ENCODE results near the gene STYK1. TPM values are rescaled to one million over a fixed set of nuclear protein-coding genes. Genes with fewer than 3 reads are reported as not detected.

Gene STYK1
- total RNA-seq, 1 donor: under 0.01 TPM

DNA sequence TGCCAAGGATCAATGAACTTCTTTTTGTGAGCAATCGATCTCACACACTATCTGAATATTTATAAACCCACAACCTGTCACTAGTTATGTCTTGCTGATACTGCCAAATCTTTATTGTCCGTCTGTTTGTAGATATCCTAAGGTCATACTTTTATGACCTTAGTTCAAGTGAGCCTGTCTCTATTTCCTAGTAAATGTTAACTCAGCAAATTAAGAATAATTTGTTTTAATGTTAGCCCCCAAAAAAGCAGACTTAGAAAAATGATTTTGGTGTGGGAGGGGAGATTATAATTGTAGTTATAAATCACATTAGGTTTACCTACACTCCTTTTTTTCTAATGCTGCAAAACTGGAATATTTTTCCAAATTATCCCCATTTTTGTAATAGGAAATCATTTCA is 9.4 kb downstream of the STYK1 start:
- TF ChIP-seq, protein P1, sequence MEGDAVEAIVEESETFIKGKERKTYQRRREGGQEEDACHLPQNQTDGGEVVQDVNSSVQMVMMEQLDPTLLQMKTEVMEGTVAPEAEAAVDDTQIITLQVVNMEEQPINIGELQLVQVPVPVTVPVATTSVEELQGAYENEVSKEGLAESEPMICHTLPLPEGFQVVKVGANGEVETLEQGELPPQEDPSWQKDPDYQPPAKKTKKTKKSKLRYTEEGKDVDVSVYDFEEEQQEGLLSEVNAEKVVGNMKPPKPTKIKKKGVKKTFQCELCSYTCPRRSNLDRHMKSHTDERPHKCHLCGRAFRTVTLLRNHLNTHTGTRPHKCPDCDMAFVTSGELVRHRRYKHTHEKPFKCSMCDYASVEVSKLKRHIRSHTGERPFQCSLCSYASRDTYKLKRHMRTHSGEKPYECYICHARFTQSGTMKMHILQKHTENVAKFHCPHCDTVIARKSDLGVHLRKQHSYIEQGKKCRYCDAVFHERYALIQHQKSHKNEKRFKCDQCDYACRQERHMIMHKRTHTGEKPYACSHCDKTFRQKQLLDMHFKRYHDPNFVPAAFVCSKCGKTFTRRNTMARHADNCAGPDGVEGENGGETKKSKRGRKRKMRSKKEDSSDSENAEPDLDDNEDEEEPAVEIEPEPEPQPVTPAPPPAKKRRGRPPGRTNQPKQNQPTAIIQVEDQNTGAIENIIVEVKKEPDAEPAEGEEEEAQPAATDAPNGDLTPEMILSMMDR (IDR thresholded peaks at IDR 0.05; ENCODE audit: extremely low read depth, low read depth, low read length): no peak
- Histone ChIP-seq H3K79me2 (ENCODE audit: insufficient read depth, low read length) (no peaks in the 10 kb centered on the region), H3K4me1 (ENCODE audit: insufficient read depth, low read length) (no peaks in the 10 kb centered on the region)

DNA sequence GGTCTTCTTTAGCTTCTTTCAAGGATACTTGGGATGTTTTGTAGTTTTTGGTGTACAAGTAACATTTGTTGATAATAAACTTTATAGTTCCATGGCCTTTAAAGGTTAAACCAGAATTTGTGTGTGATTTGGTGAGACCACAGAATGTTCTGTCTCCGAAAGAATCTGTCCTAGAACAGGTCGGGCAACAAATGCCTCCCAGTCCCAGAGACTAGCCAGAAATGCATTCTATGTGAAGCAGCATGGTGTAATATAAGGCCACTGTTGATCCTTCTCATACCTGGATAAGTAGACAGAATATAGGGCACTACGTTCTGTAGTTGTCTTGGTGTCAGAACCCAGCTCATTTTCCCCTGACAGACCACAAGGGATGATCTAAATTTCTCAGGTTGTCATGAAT is 10.0 kb downstream of the STYK1 start:
- DNase-seq (ENCODE audit: insufficient read length, low spot score, missing footprints): no peak
- Histone ChIP-seq H3K27ac (ENCODE audit: low read depth, low read length) (no peak overlapping the region), H3K79me2 (ENCODE audit: insufficient read depth, low read length) (no peaks in the 10 kb centered on the region)

More for the DNA sequence above, 9.4 kb downstream of the STYK1 start:
- Histone ChIP-seq H3K4me2 (ENCODE audit: insufficient read depth, low read length) (no peak overlapping the region), H3K9me3 (ENCODE audit: low read depth, low read length) (no peaks in the 10 kb centered on the region), H3K27me3 (ENCODE audit: insufficient read depth, low read length) (peaks cover 3% of the 10 kb centered on the region), H3K4me3 (ENCODE audit: insufficient read depth, low read length) (no peak overlapping the region), H4K20me1 (ENCODE audit: insufficient read depth, low read length) (no peaks in the 10 kb centered on the region), H2AFZ (ENCODE audit: low read length) (no peak overlapping the region), H3K27ac (ENCODE audit: low read depth, low read length) (no peak overlapping the region), H3K36me3 (ENCODE audit: insufficient read depth, low read length) (no peaks in the 10 kb centered on the region)
- no peak for DNase-seq (ENCODE audit: insufficient read length, low spot score, missing footprints)

DNA sequence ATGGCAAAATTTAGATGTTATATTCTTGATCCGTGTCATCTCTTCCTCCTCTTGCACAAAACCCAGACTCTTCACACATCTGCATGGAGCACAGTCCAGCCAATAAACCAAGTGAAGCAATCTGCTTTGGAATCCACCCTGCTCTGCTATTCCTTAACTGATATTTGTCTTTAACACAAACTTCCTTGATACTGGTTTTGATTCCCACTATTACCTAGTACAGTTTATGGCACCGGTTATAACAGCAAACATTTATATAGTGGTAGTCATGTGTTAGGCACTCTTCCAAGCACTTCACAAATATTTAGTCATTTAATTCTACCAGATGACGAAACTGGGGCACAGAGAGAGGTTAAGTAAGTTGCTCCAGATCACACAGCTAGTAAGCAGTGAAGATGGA is 12.5 kb downstream of the STYK1 start:
- no peaks in the 10 kb centered on the region for H3K4me1 ChIP-seq (ENCODE audit: insufficient read depth, low read length)
- no peak for DNase-seq (ENCODE audit: insufficient read length, low spot score, missing footprints)
- no peaks in the 10 kb centered on the region for H3K36me3 ChIP-seq (ENCODE audit: insufficient read depth, low read length)
- H3K79me2 ChIP-seq (ENCODE audit: insufficient read depth, low read length): no peaks in the 10 kb centered on the region
- no peak overlapping the region for H3K27ac ChIP-seq (ENCODE audit: low read depth, low read length)
- H2AFZ ChIP-seq (ENCODE audit: low read length): no peak overlapping the region
- no peaks in the 10 kb centered on the region for H4K20me1 ChIP-seq (ENCODE audit: insufficient read depth, low read length)
- H3K4me3 ChIP-seq (ENCODE audit: insufficient read depth, low read length): no peak overlapping the region
- H3K4me2 ChIP-seq (ENCODE audit: insufficient read depth, low read length): no peak overlapping the region
- no peaks in the 10 kb centered on the region for H3K27me3 ChIP-seq (ENCODE audit: insufficient read depth, low read length)
- TF ChIP-seq, protein P1 (IDR thresholded peaks at IDR 0.05; ENCODE audit: extremely low read depth, low read depth, low read length): no peak
- no peaks in the 10 kb centered on the region for H3K9me3 ChIP-seq (ENCODE audit: low read depth, low read length)

More for the DNA sequence above, 10.0 kb downstream of the STYK1 start:
- Histone ChIP-seq H3K27me3 (ENCODE audit: insufficient read depth, low read length) (peaks cover 3% of the 10 kb centered on the region), H4K20me1 (ENCODE audit: insufficient read depth, low read length) (no peaks in the 10 kb centered on the region), H3K9me3 (ENCODE audit: low read depth, low read length) (no peaks in the 10 kb centered on the region), H3K4me2 (ENCODE audit: insufficient read depth, low read length) (no peak overlapping the region), H3K36me3 (ENCODE audit: insufficient read depth, low read length) (no peaks in the 10 kb centered on the region), H2AFZ (ENCODE audit: low read length) (no peak overlapping the region), H3K4me1 (ENCODE audit: insufficient read depth, low read length) (no peaks in the 10 kb centered on the region), H3K4me3 (ENCODE audit: insufficient read depth, low read length) (no peak overlapping the region)
- TF ChIP-seq, protein P1 (IDR thresholded peaks at IDR 0.05; ENCODE audit: extremely low read depth, low read depth, low read length): no peak

DNA sequence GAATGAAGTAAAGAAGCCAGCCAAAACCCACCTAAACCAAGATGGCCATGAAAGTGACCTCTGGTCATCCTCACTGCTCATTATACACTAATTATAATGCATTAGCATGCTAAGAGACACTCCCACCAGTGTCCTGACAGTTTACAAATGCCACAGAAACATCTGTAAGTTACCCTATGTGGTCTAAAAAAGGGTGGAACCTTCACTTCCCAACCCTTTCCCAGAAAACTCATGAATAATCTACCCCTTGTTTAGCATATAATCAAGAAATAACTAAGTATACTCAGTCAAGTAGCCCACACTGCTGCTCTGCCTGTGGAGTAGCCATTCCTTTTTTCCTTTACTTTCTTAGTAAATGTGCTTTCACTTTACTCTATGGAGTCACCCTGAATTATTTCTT is 19.8 kb downstream of the STYK1 start:
- TF ChIP-seq, protein P1 (IDR thresholded peaks at IDR 0.05; ENCODE audit: extremely low read depth, low read depth, low read length): no peak
- no peak for DNase-seq (ENCODE audit: insufficient read length, low spot score, missing footprints)
- Histone ChIP-seq H3K36me3 (ENCODE audit: insufficient read depth, low read length) (no peaks in the 10 kb centered on the region), H4K20me1 (ENCODE audit: insufficient read depth, low read length) (no peaks in the 10 kb centered on the region), H3K79me2 (ENCODE audit: insufficient read depth, low read length) (no peaks in the 10 kb centered on the region), H3K27ac (ENCODE audit: low read depth, low read length) (no peak overlapping the region), H3K27me3 (ENCODE audit: insufficient read depth, low read length) (no peaks in the 10 kb centered on the region), H2AFZ (ENCODE audit: low read length) (no peak overlapping the region), H3K4me2 (ENCODE audit: insufficient read depth, low read length) (no peak overlapping the region), H3K4me3 (ENCODE audit: insufficient read depth, low read length) (no peak overlapping the region), H3K4me1 (ENCODE audit: insufficient read depth, low read length) (no peaks in the 10 kb centered on the region), H3K9me3 (ENCODE audit: low read depth, low read length) (no peaks in the 10 kb centered on the region)

Measured in osteoblast (primary cell).